Ishikawa (cell line): ENCODE results near the gene WNT5B.

Experiments used
- FOXM1 ChIP-seq: IDR thresholded peaks from 2 replicates; pipeline ENCODE4 v1.6.1; 2012; ENCODE audit warnings: low read depth, borderline replicate concordance
- NFIC ChIP-seq: IDR thresholded peaks from 2 replicates; pipeline ENCODE4 v1.6.1; 2012
- TF ChIP-seq, protein P1 (sequence below): IDR thresholded peaks from 2 replicates; pipeline ENCODE4 v1.6.1; 2012; ENCODE audit warnings: low read depth, mild to moderate bottlenecking

DNA sequence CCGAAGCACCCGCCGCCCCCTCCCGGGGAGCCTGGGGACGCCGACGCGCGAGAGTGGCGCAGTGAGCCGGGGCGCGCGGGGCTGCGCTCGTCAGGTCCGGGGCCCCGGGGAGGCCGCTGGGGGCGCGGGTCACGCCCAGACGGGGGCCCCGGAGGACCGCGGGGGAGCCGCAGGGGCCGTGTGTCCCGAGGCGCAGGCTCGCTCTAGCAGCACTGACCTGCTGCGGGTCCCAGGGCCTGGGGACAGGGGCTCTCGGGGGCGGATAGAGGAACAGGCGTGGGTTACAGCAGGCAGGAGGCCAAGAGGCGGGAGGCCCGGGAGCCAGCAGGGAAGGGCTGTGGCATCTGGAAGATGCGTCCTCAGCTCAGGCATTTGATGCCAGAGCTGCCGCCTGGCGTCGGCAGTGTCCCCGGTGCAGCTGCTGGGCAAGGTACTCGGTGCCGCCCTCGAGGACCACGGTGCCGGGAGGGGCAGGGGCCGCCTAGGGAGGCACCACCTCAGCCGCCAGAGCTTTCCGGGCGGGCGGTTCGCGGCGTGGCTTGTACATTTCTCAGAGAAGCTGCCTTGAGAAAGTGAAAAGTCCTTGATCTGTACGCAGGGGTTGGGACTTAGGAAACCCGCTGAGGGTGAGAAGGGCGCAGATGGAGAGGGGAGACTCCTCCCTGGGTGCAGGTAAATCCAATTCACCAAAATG, 1.2 kb downstream of the WNT5B start:
- no peak; the same call in 1 of the 2 replicates for TF ChIP-seq NFIC
- TF ChIP-seq, protein P1, sequence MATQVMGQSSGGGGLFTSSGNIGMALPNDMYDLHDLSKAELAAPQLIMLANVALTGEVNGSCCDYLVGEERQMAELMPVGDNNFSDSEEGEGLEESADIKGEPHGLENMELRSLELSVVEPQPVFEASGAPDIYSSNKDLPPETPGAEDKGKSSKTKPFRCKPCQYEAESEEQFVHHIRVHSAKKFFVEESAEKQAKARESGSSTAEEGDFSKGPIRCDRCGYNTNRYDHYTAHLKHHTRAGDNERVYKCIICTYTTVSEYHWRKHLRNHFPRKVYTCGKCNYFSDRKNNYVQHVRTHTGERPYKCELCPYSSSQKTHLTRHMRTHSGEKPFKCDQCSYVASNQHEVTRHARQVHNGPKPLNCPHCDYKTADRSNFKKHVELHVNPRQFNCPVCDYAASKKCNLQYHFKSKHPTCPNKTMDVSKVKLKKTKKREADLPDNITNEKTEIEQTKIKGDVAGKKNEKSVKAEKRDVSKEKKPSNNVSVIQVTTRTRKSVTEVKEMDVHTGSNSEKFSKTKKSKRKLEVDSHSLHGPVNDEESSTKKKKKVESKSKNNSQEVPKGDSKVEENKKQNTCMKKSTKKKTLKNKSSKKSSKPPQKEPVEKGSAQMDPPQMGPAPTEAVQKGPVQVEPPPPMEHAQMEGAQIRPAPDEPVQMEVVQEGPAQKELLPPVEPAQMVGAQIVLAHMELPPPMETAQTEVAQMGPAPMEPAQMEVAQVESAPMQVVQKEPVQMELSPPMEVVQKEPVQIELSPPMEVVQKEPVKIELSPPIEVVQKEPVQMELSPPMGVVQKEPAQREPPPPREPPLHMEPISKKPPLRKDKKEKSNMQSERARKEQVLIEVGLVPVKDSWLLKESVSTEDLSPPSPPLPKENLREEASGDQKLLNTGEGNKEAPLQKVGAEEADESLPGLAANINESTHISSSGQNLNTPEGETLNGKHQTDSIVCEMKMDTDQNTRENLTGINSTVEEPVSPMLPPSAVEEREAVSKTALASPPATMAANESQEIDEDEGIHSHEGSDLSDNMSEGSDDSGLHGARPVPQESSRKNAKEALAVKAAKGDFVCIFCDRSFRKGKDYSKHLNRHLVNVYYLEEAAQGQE, result no peak
- TF ChIP-seq FOXM1, result no peak
